ENCODE data around the gene ITLN2.

GRCh38 chr1:160942926-160943325 is 11.7 kb downstream of the ITLN2 start:
- TF ChIP-seq CTCF (IDR thresholded peaks at IDR 0.05; ENCODE audit: poor library complexity) (peak; percentile 15), EZH2 (IDR thresholded peaks at IDR 0.05; ENCODE audit: borderline replicate concordance) (no peak)

All from hepatocyte (in vitro differentiated cells).